ENCODE data around the gene FOXE3. TPM values are rescaled to one million over a fixed set of nuclear protein-coding genes. Genes with fewer than 3 reads are reported as not detected.

Gene FOXE3
- total RNA-seq, 2 donors from 2014 or later, result 0.28 TPM; not detected in 1

DNA sequence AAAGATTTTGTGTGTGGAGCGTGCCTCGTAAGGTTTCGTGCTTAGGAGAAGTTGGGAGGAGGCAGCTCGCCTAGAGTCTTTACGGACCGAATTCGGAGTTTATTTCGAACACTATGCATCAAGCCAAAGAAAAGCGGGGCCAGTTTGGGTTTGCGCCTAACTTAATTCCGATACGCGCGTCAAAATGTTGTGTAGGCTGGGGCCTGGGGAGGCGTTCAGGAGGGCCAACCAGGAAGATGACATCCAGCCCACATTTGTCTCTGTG is 28.1 kb downstream of the FOXE3 start:
- Histone ChIP-seq H3K4me1 (ENCODE audit: control insufficient read depth in 1 of 2, low read depth in 2 of 2) (peaks cover under 1 to 37% of the 10 kb centered on the region in 2 donors), H3K9me3 (no peaks in the 10 kb centered on the region), H3K4me3 (peak overlapping the region; percentile 48), H3K27ac (no peak overlapping the region), H3K36me3 (peaks cover 4% of the 10 kb centered on the region), H3K27me3 (replicated peaks; ENCODE audit: insufficient read depth) (no peaks in the 10 kb centered on the region)
- ATAC-seq (ENCODE audit: insufficient number of reproducible peaks, low FRiP score, low read depth) (no peak), DNase-seq (ENCODE audit: low spot score) (no peak)
- TF ChIP-seq, protein P1, sequence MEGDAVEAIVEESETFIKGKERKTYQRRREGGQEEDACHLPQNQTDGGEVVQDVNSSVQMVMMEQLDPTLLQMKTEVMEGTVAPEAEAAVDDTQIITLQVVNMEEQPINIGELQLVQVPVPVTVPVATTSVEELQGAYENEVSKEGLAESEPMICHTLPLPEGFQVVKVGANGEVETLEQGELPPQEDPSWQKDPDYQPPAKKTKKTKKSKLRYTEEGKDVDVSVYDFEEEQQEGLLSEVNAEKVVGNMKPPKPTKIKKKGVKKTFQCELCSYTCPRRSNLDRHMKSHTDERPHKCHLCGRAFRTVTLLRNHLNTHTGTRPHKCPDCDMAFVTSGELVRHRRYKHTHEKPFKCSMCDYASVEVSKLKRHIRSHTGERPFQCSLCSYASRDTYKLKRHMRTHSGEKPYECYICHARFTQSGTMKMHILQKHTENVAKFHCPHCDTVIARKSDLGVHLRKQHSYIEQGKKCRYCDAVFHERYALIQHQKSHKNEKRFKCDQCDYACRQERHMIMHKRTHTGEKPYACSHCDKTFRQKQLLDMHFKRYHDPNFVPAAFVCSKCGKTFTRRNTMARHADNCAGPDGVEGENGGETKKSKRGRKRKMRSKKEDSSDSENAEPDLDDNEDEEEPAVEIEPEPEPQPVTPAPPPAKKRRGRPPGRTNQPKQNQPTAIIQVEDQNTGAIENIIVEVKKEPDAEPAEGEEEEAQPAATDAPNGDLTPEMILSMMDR (IDR thresholded peaks at IDR 0.05), result no peak

DNA sequence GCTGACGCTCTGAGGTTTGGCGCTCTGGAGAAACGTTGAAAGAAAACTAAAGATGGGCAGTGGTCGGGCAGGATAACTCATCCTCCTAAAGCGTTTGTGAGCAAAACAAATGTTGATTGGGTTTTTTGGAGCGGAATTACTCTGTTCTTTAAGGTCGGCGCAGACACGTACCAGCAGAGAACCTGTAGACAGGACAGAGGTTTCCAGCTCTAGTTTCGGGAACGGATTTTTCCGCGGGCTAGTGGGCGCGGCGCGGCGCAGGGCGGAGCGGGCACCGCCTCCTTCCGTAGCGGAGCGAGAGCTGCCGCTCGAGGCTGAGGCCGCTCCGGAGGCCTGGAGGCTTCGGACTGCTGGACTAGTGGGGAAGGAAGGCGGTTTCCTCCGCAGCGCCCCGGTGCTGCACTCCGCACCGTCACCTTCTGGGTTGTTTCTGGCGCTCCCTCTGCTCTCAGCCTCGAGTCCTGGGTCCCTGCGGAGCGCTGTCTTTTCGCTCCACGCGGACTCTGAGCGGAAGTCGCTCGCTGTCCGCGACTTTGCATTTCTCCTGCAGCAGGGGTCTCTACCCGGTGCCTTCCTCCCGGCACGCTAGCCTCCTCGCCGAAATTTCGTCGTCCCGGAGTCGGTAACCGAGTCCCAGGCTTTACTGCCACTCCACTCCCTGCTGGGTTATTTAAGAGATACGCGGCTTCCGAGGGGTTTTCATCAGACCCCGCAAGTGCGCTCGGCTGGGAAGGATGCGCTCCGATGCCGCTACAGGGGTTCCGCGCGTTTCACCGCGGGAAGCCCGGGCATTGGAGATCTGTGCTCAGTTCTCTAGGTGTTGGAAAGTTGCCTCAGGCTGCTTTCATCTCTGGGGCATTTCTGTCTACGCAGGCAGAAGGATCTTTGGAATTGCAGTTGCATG is 28.7 kb downstream of the FOXE3 start:
- TF ChIP-seq, protein P1 (IDR thresholded peaks at IDR 0.05), result no peak
- DNase-seq (ENCODE audit: low spot score), result no peak
- Histone ChIP-seq H3K9me3 (no peaks in the 10 kb centered on the region), H3K27me3 (replicated peaks; ENCODE audit: insufficient read depth) (no peaks in the 10 kb centered on the region), H3K36me3 (peaks cover 4% of the 10 kb centered on the region), H3K27ac (no peak overlapping the region), H3K4me3 (peak overlapping the region; percentile 48), H3K4me1 (ENCODE audit: control insufficient read depth in 1 of 2, low read depth in 2 of 2) (peaks cover 0 to 32% of the 10 kb centered on the region in 2 donors)
- ATAC-seq (ENCODE audit: insufficient number of reproducible peaks, low FRiP score, low read depth), result no peak

DNA sequence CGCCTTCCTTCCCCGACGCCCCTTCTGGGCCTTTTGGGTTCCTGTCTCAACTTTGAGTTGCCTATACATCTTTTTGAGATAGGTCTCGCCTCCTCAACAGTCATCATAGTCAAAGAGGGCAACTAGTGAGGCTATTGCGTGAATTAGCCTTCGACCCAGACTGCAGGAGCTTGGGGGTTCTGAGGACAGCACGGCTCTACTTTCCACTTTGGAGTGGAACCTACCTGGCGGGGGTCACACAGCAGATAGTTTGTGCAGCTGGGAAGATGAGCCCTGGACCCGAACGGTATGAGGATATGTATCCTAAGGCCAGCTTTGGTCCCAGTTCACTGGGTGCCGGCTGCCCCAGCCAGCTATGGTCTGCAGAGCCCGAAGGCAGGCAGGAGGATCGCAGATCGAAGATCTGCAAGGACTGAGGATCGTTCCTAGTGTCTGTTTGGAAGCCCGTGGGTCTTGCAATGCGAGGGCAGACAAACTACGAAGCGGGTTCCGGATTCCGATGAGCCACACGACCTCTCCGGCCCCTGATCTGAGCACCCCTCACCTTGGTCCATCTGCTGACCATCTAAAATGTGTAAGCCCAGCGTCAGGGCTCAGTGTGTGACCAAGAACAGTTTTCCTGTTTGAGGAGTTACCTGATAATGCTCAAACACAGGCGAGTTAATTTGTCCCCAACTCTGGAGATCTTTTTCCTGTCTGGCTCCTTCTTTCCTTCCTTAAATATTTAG is 29.9 kb downstream of the FOXE3 start:
- Histone ChIP-seq H3K4me3 (no peak overlapping the region), H3K27me3 (replicated peaks; ENCODE audit: insufficient read depth) (no peaks in the 10 kb centered on the region), H3K27ac (no peak overlapping the region), H3K4me1 (ENCODE audit: control insufficient read depth in 1 of 2, low read depth in 2 of 2) (peaks cover 0 to 23% of the 10 kb centered on the region in 2 donors), H3K36me3 (peaks cover 4% of the 10 kb centered on the region), H3K9me3 (no peaks in the 10 kb centered on the region)
- TF ChIP-seq, protein P1 (IDR thresholded peaks at IDR 0.05), result no peak
- DNase-seq (ENCODE audit: low spot score), result no peak
- ATAC-seq (ENCODE audit: insufficient number of reproducible peaks, low FRiP score, low read depth), result no peak

DNA sequence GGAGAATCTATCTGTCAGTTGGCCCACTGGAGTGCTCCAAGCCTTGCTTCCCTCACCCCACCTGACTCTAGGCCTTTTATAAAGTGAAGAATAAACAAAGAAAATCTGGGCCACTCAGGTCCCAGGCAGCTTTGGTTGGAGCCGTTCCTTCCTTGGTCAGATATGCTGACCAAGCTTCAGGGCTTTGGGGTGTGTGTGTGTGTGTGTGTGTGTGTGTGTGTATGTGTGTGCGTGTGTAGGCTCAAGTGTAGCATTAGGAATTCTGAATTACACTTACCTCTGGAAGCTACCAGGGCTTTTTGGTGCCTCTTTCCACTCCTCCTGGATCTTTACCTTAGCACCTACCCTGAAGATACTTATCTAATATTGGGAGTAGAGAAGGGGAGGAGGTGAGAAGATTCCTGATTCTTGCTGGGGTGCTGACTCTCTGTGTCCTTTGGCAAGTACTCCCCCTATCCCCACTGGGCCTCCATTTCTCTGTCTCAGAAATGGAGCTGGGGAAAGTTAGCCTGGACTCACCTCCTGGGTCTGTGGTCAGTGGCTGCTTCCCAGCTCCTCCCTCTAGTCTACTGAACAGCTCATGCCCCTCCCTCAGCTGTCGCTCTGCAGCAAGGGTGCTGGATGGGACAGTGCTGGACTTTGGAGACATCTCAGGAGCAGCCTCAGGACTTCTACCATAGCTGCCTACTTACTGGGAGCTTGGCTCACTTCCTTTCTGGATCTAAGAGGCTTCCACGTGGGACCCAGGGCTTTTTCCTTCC is 32.6 kb downstream of the FOXE3 start:
- TF ChIP-seq, protein P1 (IDR thresholded peaks at IDR 0.05), result no peak
- H3K27ac ChIP-seq, result no peak overlapping the region
- ATAC-seq (ENCODE audit: insufficient number of reproducible peaks, low FRiP score, low read depth) (no peak), DNase-seq (ENCODE audit: low spot score) (no peak)
- H3K9me3 ChIP-seq, result no peaks in the 10 kb centered on the region
- H3K4me1 ChIP-seq (ENCODE audit: control insufficient read depth in 1 of 2, low read depth in 2 of 2), result peaks cover 0 to 17% of the 10 kb centered on the region in 2 donors
- peaks cover 4% of the 10 kb centered on the region for H3K36me3 ChIP-seq
- no peak overlapping the region for H3K4me3 ChIP-seq
- no peaks in the 10 kb centered on the region for H3K27me3 ChIP-seq (replicated peaks; ENCODE audit: insufficient read depth)

Data from thoracic aorta (tissue), 2 donors.